Endothelial cell of umbilical vein (primary cell): ENCODE measurements around the gene AHSP. TPM values are rescaled to one million over a fixed set of nuclear protein-coding genes. Genes with fewer than 3 reads are reported as not detected.

Experiments
- BruUV-seq: library from RNA; stranded (reverse); fragments of 400-500 nt; replicated peaks from 2 replicates; lab custom pipeline; 2021; lab: Mats Ljungman, UMichigan
- CTCF ChIA-PET: fragments of 300-600, 350-600 bp; sonication (Branson Sonifier 250); formaldehyde crosslinking; loops from one replicate; lab custom pipeline; 2021; ENCODE audit warnings: antibody characterized with exemption, inconsistent platforms; lab: Charles Lee
- POLR2A ChIA-PET: fragments of 300-600, 350-600 bp; sonication (Branson Sonifier 250); formaldehyde crosslinking; loops from one replicate; lab custom pipeline; 2021; ENCODE audit warnings: antibody characterized with exemption, inconsistent platforms; lab: Charles Lee
- DNase-seq: peaks from one replicate; pipeline ENCODE4 v3.0.0-alpha.2; 2011; ENCODE audit warnings: low read depth, low spot score
- FAIRE-seq: peaks from 2 replicates; lab custom pipeline; 2011; peaks lifted over from hg19 to GRCh38; lab: Jason Lieb, UNC
- H2AFZ ChIP-seq: 2 replicates; pipeline ENCODE4 v1.6.0; 2012; ENCODE audit warnings: low read depth, low read length, control low read depth, inconsistent platforms
- H3K27ac ChIP-seq: 2 replicates; pipeline ENCODE4 v1.5.1; 2011; ENCODE audit warnings: low read depth, mild to moderate bottlenecking, control low read depth, low read length, moderate library complexity; ENCODE audit not compliant: insufficient read depth
- H3K27me3 ChIP-seq, 2 experiments: 2 replicates each; pipeline versions ENCODE4 v1.6.0 to v1.6.1; 2011; ENCODE audit warnings: low read length in 2 of 2, mixed read lengths in 1 of 2; ENCODE audit not compliant: control insufficient read depth in 2 of 2, insufficient read depth in 2 of 2
- H3K36me3 ChIP-seq, 2 experiments: 2 replicates in 1 of 2; 3 replicates in 1 of 2; pipeline ENCODE4 v1.5.1; 2011; ENCODE audit warnings: low read length in 2 of 2, mild to moderate bottlenecking in 1 of 2, moderate library complexity in 1 of 2; ENCODE audit not compliant: control insufficient read depth in 2 of 2, insufficient read depth in 2 of 2; ENCODE audit errors: extremely low read depth in 1 of 2
- H3K4me1 ChIP-seq: 3 replicates; pipeline ENCODE4 v1.5.1; 2011; ENCODE audit warnings: mild to moderate bottlenecking, low read length; ENCODE audit not compliant: control insufficient read depth, insufficient read depth; ENCODE audit errors: extremely low read depth
- H3K4me2 ChIP-seq: 2 replicates; pipeline ENCODE4 v1.6.1; 2011; ENCODE audit warnings: low read length, control low read depth, mixed read lengths; ENCODE audit not compliant: insufficient read depth
- H3K4me3 ChIP-seq, 3 experiments: fragments of 200-600 bp in 1 of 3; sonication (generic), shearing (Covaris generic) in 1 of 3; replicated peaks in 1 of 3; 2 replicates each; pipeline ENCODE4 v1.5.1; 2011 to 2016; ENCODE audit warnings: control low read depth in 3 of 3, low read length in 3 of 3, mild to moderate bottlenecking in 2 of 3, inconsistent platforms in 1 of 3, low read depth in 1 of 3, moderate library complexity in 1 of 3; ENCODE audit not compliant: insufficient read depth in 1 of 3
- H3K79me2 ChIP-seq: 2 replicates; pipeline ENCODE4 v1.6.0; 2012; ENCODE audit warnings: low read length, inconsistent platforms; ENCODE audit not compliant: control insufficient read depth, insufficient read depth
- H3K9ac ChIP-seq: replicated peaks from 2 replicates; pipeline ENCODE3; 2011; ENCODE audit warnings: low read length, control low read depth; ENCODE audit not compliant: insufficient read depth; ENCODE audit errors: extremely low read depth
- H3K9me1 ChIP-seq: replicated peaks from 3 replicates; pipeline ENCODE4 v1.6.0; 2011; ENCODE audit warnings: mild to moderate bottlenecking, low read length; ENCODE audit not compliant: control insufficient read depth, insufficient read depth; ENCODE audit errors: extremely low read depth
- H3K9me3 ChIP-seq: replicated peaks from 2 replicates; pipeline ENCODE4 v1.5.1; 2012; ENCODE audit warnings: low read length, inconsistent platforms; ENCODE audit not compliant: control insufficient read depth, insufficient read depth
- H4K20me1 ChIP-seq: replicated peaks from 2 replicates; pipeline ENCODE3; 2011; ENCODE audit warnings: mild to moderate bottlenecking, low read length; ENCODE audit not compliant: control insufficient read depth, insufficient read depth; ENCODE audit errors: extremely low read depth
- CTCF ChIP-seq, 2 donors: IDR thresholded peaks; 1 replicate in 1 of 2; 2 replicates in 1 of 2; pipeline ENCODE4 v1.5.1; 2011; ENCODE audit warnings: low read length in 2 of 2, mild to moderate bottlenecking in 2 of 2, moderate library complexity in 2 of 2, control low read depth in 1 of 2, inconsistent platforms in 1 of 2, low read depth in 1 of 2; ENCODE audit not compliant: insufficient read depth in 1 of 2; ENCODE audit errors: extremely low read depth in 1 of 2
- EZH2 ChIP-seq: IDR thresholded peaks from 2 replicates; pipeline ENCODE4 v1.6.1; 2012; ENCODE audit warnings: borderline replicate concordance, low read depth, mild to moderate bottlenecking, moderate library complexity, low read length, inconsistent platforms; ENCODE audit not compliant: severe bottlenecking
- FOS ChIP-seq: IDR thresholded peaks from 2 replicates; pipeline ENCODE4 v1.6.1; 2011; ENCODE audit warnings: mild to moderate bottlenecking, low read length, moderate library complexity, borderline replicate concordance; ENCODE audit not compliant: insufficient read depth
- GATA2 ChIP-seq: IDR thresholded peaks from 2 replicates; pipeline ENCODE4 v1.7.0; 2011; ENCODE audit warnings: low read depth, mild to moderate bottlenecking, moderate library complexity, mixed read lengths, low read length; ENCODE audit not compliant: insufficient read length, insufficient read depth
- JUN ChIP-seq: IDR thresholded peaks from 2 replicates; pipeline ENCODE4 v1.6.1; 2011; ENCODE audit warnings: borderline replicate concordance, low read depth; ENCODE audit not compliant: insufficient read length, insufficient read depth
- MAX ChIP-seq: IDR thresholded peaks from 2 replicates; pipeline ENCODE4 v1.6.1; 2011; ENCODE audit not compliant: insufficient read depth, insufficient read length
- MYC ChIP-seq: IDR thresholded peaks from one replicate; pipeline ENCODE4 v1.6.1; 2011; ENCODE audit warnings: mild to moderate bottlenecking, low read depth, low read length
- POLR2A ChIP-seq: IDR thresholded peaks from 2 replicates; pipeline ENCODE4 v1.6.1; 2012; ENCODE audit warnings: low read depth, mild to moderate bottlenecking, control low read depth, low read length
- POLR2AphosphoS5 ChIP-seq: IDR thresholded peaks from 2 replicates; pipeline ENCODE4 v1.6.1; 2012; ENCODE audit warnings: low read depth, mild to moderate bottlenecking, control low read depth, low read length, moderate library complexity; ENCODE audit not compliant: insufficient read depth
- dilution Hi-C: fragments of 300-500 bp; cut with MboI; formaldehyde crosslinking; loops from one replicate; pipeline ENCODE4 v1.15.0; 2019; ENCODE audit warnings: low sequenced_read_pairs; ENCODE audit not compliant: extremely low pct_ligation_motif_present
- intact Hi-C: fragments of 100-400 bp; cut with micrococcal nuclease; formaldehyde crosslinking; loops from one replicate; pipeline ENCODE4 v1.10.0; 2022
- polyA plus RNA-seq, 4 experiments: library from polyadenylated mRNA; depleted of rRNA in 3 of 4; stranded (reverse) in 3 of 4; unstranded in 1 of 4; fragments of >200 nt; gene quantifications; 2 replicates each; pipeline versions ENCODE4 v1.2.1 to v1.2.3, GENCODE V29; 2011 to 2012; ENCODE audit warnings: missing spikeins in 1 of 4
- total RNA-seq: library from RNA; stranded (reverse); gene quantifications from 2 replicates; pipeline ENCODE4 v1.2.3, GENCODE V29; 2021

The AHSP gene
- total and polyA plus RNA-seq, 2 donors (not counting 3 experiments of a cell fraction or from before 2014, with no cell fraction given) = not detected

GRCh38 chr16:31535737-31536136 lies 8.0 kb downstream of the AHSP start:
- POLR2A ChIA-PET = no interaction called here
- Histone ChIP-seq H3K4me2 (no peak overlapping the region), H3K9ac (no peak overlapping the region), H3K9me3 (no peaks in the 10 kb centered on the region), H3K4me1 (no peaks in the 10 kb centered on the region), H3K36me3 (no peaks in the 10 kb centered on the region), H3K4me3 (no peak overlapping the region), H3K27me3 (peaks cover 10 to 15% of the 10 kb centered on the region in 2 experiments), H3K27ac (no peak overlapping the region), H3K79me2 (no peaks in the 10 kb centered on the region), H2AFZ (no peak overlapping the region), H3K9me1 (no peaks in the 10 kb centered on the region), H4K20me1 (no peaks in the 10 kb centered on the region)
- dilution Hi-C loops (no loop called here), intact Hi-C loops (no loop called here)
- TF ChIP-seq FOS (no peak), MYC (no peak), JUN (no peak), CTCF (IDR thresholded peaks at IDR 0.05; ENCODE audit: extremely low read depth in 1 of 2, insufficient read depth in 1 of 2, low read depth in 1 of 2, low read length in 2 of 2) (no peak)
- BruUV-seq = no TSS peak
- no peak for FAIRE-seq
- DNase-seq = peak; percentile 32
- CTCF ChIA-PET = no interaction called here

GRCh38 chr16:31536804-31537361 lies 9.2 kb downstream of the AHSP start:
- dilution Hi-C loops = no loop called here
- BruUV-seq = no TSS peak
- no peak overlapping the region for H2AFZ ChIP-seq

More at GRCh38 chr16:31536804-31537361, 9.2 kb downstream of the AHSP start:
- Histone ChIP-seq H3K4me3 (no peak overlapping the region), H3K4me2 (no peak overlapping the region), H3K36me3 (no peaks in the 10 kb centered on the region), H3K27me3 (peaks cover 10 to 15% of the 10 kb centered on the region in 2 experiments), H4K20me1 (no peaks in the 10 kb centered on the region), H3K4me1 (no peaks in the 10 kb centered on the region), H3K9me3 (no peaks in the 10 kb centered on the region), H3K27ac (no peak overlapping the region), H3K9ac (no peak overlapping the region), H3K79me2 (no peaks in the 10 kb centered on the region), H3K9me1 (no peaks in the 10 kb centered on the region)
- TF ChIP-seq MAX = no peak
- TF ChIP-seq MYC = no peak
- no peak for TF ChIP-seq EZH2
- no peak for TF ChIP-seq JUN
- TF ChIP-seq POLR2AphosphoS5 = no peak
- TF ChIP-seq POLR2A = no peak
- no peak for TF ChIP-seq CTCF (IDR thresholded peaks at IDR 0.05; ENCODE audit: extremely low read depth in 1 of 2, insufficient read depth in 1 of 2, low read depth in 1 of 2, low read length in 2 of 2)
- no peak for TF ChIP-seq GATA2
- no peak for TF ChIP-seq FOS
- no peak for DNase-seq
- ChIA-PET CTCF (no interaction called here), POLR2A (no interaction called here)
- no peak for FAIRE-seq
- intact Hi-C loops = no loop called here
